Suprapubic skin (tissue), 4 donors: ENCODE data around the gene TMEM135. TPM values are rescaled to one million over a fixed set of nuclear protein-coding genes. Genes with fewer than 3 reads are reported as not detected.

Experiments used
- DNase-seq, 2 donors: peaks; one replicate each; pipeline ENCODE4 v3.0.0-alpha.2; 2019; ENCODE audit warnings: low spot score in 2 of 2
- H3K27ac ChIP-seq: fragments of 200-600 bp; sonication (generic); one replicate; pipeline ENCODE4 v1.5.1; 2019
- H3K27me3 ChIP-seq: fragments of 200-600 bp; sonication (generic); one replicate; pipeline ENCODE4 v1.5.1; 2019
- H3K36me3 ChIP-seq: fragments of 200-600 bp; sonication (generic); one replicate; pipeline ENCODE4 v1.5.1; 2019
- H3K4me1 ChIP-seq: fragments of 200-600 bp; sonication (generic); one replicate; pipeline ENCODE4 v1.5.1; 2019
- H3K4me3 ChIP-seq: fragments of 200-600 bp; sonication (generic); one replicate; pipeline ENCODE4 v1.5.1; 2019; ENCODE audit warnings: mild to moderate bottlenecking
- H3K9me3 ChIP-seq: fragments of 200-600 bp; sonication (generic); one replicate; pipeline ENCODE4 v1.5.1; 2019
- EP300 ChIP-seq: sonication (generic); formaldehyde crosslinking; IDR thresholded peaks from one replicate; pipeline ENCODE4 v1.6.1; 2017; ENCODE audit warnings: antibody characterized with exemption
- POLR2A ChIP-seq, 2 donors: fragments of 450-650 bp; IDR thresholded peaks; one replicate each; pipeline ENCODE4 v1.6.1; 2017; ENCODE audit warnings: antibody characterized with exemption in 2 of 2, mild to moderate bottlenecking in 2 of 2, moderate library complexity in 2 of 2
- POLR2AphosphoS5 ChIP-seq, 3 donors: sonication (generic); formaldehyde crosslinking; IDR thresholded peaks; one replicate each; pipeline ENCODE4 v1.6.1; 2017; ENCODE audit warnings: antibody characterized with exemption in 3 of 3
- WGBS: methylation state at CpG from one replicate; pipeline ENCODE4 v1.1.5; 2018; 5-methylcytosine and 5-hydroxymethylcytosine counted together
- total RNA-seq, 4 donors: library from RNA; depleted of rRNA; stranded (reverse); fragments of >200 nt; gene quantifications; one replicate each; pipeline ENCODE4 v1.1.0, GENCODE V29; 2016
- TF ChIP-seq, protein P1 (sequence below), 2 donors: fragments of 200-600 bp in 1 of 2; fragments of 450-650 bp in 1 of 2; sonication (generic) in 1 of 2; IDR thresholded peaks; one replicate each; pipeline ENCODE4 v1.5.1; 2016 to 2019; ENCODE audit warnings: antibody characterized with exemption in 2 of 2, mild to moderate bottlenecking in 1 of 2, moderate library complexity in 1 of 2

TMEM135 gene
- total RNA-seq, 4 donors from 2014 or later = 5.8 to 22.3 (median 11.0) TPM

DNA sequence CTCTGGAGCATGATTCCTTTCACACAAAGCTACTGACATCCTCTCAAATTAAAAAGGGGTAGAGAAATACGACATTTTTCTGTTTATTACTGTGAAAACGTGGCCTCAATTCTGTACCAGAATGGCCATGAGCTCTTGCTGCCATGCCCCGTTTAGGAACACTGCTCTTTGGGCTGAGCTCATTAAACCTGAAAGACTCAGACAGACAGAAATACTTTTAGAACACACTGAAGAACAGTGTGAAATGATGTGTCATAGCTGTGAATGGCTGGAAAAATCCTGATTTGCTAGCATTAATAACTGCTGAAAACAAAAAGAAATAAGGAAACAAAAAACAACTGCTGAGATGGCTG lies 32.2 kb upstream of the TMEM135 start:
- Histone ChIP-seq H3K27ac (no peak overlapping the region), H3K27me3 (no peaks in the 10 kb centered on the region), H3K36me3 (no peaks in the 10 kb centered on the region), H3K9me3 (no peaks in the 10 kb centered on the region), H3K4me3 (no peak overlapping the region), H3K4me1 (no peaks in the 10 kb centered on the region)
- DNase-seq = no peak
- TF ChIP-seq POLR2AphosphoS5 (IDR thresholded peaks at IDR 0.05) = no peak
- TF ChIP-seq EP300 = no peak
- TF ChIP-seq, protein P1, sequence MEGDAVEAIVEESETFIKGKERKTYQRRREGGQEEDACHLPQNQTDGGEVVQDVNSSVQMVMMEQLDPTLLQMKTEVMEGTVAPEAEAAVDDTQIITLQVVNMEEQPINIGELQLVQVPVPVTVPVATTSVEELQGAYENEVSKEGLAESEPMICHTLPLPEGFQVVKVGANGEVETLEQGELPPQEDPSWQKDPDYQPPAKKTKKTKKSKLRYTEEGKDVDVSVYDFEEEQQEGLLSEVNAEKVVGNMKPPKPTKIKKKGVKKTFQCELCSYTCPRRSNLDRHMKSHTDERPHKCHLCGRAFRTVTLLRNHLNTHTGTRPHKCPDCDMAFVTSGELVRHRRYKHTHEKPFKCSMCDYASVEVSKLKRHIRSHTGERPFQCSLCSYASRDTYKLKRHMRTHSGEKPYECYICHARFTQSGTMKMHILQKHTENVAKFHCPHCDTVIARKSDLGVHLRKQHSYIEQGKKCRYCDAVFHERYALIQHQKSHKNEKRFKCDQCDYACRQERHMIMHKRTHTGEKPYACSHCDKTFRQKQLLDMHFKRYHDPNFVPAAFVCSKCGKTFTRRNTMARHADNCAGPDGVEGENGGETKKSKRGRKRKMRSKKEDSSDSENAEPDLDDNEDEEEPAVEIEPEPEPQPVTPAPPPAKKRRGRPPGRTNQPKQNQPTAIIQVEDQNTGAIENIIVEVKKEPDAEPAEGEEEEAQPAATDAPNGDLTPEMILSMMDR (IDR thresholded peaks at IDR 0.05) = no peak
- no peak for TF ChIP-seq POLR2A (IDR thresholded peaks at IDR 0.05)
- WGBS = 63% methylated on average over 3 of the region's 3 CpGs

DNA sequence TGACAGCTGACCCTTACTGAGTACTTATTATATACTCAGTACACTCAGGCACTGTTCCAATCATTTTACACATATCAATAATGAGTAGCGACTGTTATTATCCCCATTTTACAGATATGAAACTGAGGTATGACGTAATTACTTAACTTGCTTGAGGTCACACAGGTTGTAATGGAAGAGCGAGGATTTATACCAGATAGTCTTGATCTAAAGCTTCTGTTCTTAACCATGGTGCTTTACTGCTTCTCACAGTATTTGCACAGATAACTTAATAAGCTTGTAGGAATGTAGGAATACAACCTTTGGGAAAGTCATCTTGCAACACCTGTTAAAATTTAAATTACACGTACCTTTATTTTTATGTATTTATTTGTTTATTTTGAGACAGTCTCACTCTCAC lies 31.7 kb upstream of the TMEM135 start:
- H3K4me1 ChIP-seq = no peaks in the 10 kb centered on the region
- TF ChIP-seq, protein P1 (IDR thresholded peaks at IDR 0.05) = no peak
- TF ChIP-seq POLR2AphosphoS5 (IDR thresholded peaks at IDR 0.05) = no peak
- TF ChIP-seq POLR2A (IDR thresholded peaks at IDR 0.05) = no peak
- no peak for TF ChIP-seq EP300
- H3K9me3 ChIP-seq = no peaks in the 10 kb centered on the region
- no peaks in the 10 kb centered on the region for H3K36me3 ChIP-seq
- 89% methylated on average over 4 of the region's 4 CpGs for WGBS
- H3K4me3 ChIP-seq = no peak overlapping the region
- H3K27ac ChIP-seq = no peak overlapping the region
- H3K27me3 ChIP-seq = no peaks in the 10 kb centered on the region
- no peak for DNase-seq

DNA sequence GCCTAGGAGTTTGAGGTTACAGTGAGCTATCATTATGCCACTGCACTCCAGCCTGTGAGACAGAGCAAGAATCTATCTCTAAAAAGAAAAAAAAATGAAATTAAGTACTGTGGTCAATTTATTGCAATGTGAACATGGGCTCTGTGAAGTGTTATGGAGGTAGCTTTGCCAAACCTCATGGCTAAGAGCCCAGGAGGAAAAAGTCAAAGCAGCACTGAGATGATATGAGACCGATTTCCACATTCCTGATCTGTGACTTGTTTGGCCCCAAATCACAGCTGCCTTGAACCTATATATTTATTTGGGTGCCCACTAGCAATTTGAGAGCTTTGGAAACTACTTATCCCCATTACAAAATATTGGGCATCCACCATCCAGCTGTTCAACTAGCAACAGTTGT lies 29.8 kb upstream of the TMEM135 start:
- TF ChIP-seq, protein P1 (IDR thresholded peaks at IDR 0.05) = no peak
- TF ChIP-seq POLR2A (IDR thresholded peaks at IDR 0.05) = no peak
- TF ChIP-seq POLR2AphosphoS5 (IDR thresholded peaks at IDR 0.05) = no peak
- TF ChIP-seq EP300 = no peak
- no peak overlapping the region for H3K27ac ChIP-seq
- H3K4me1 ChIP-seq = no peaks in the 10 kb centered on the region
- no peaks in the 10 kb centered on the region for H3K9me3 ChIP-seq
- 28% methylated on average over 1 of the region's 1 CpG for WGBS
- no peaks in the 10 kb centered on the region for H3K27me3 ChIP-seq
- H3K36me3 ChIP-seq = no peaks in the 10 kb centered on the region
- DNase-seq = no peak
- no peak overlapping the region for H3K4me3 ChIP-seq

DNA sequence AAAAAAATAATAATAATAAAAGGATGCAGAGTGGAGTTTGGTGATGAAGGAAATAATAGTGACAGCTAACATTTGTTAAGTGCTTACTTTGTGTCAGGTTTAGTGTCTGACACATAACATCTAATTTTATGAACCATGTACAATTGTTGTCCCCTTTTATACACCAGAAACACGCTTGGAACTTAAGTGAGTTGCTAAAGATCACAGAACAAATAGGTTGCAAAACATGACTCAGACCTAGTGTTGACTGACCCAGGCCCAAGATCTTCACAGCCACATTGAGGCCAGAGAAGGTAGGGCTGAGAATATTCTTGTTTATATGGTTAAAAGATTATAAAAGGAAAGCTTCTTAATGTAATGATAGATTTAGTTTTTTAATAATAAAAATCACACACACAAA lies 25.6 kb upstream of the TMEM135 start:
- no peak for DNase-seq
- H3K36me3 ChIP-seq = no peaks in the 10 kb centered on the region
- H3K9me3 ChIP-seq = no peaks in the 10 kb centered on the region
- no peaks in the 10 kb centered on the region for H3K4me1 ChIP-seq
- H3K27ac ChIP-seq = no peak overlapping the region
- TF ChIP-seq EP300 (no peak), POLR2A (IDR thresholded peaks at IDR 0.05) (no peak), POLR2AphosphoS5 (IDR thresholded peaks at IDR 0.05) (no peak)
- TF ChIP-seq, protein P1 (IDR thresholded peaks at IDR 0.05) = no peak
- H3K4me3 ChIP-seq = no peak overlapping the region
- H3K27me3 ChIP-seq = no peaks in the 10 kb centered on the region
- 84% methylated on average over 1 of the region's 1 CpG for WGBS

DNA sequence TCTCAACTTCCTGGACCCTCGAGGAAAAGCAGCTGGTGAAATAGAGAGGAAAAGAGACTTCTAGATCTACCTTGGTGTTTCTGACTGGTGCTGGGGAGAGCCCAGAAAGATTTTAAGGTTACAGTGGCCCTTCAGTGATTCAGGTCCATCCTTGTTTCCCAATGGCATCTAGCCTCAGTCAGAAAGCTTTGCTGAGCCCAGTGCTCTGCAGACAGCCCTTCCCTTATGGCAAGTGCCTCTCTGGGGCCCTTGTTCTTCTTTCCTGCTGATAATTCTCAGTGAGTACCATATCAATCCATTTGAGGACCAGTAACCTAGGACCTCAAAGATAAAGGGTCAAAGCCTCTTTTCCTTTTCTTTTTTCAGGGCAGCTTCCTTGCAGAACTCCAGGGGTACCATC lies 25.1 kb upstream of the TMEM135 start:
- TF ChIP-seq, protein P1 (IDR thresholded peaks at IDR 0.05) = no peak
- TF ChIP-seq POLR2AphosphoS5 (IDR thresholded peaks at IDR 0.05) (no peak), EP300 (no peak), POLR2A (IDR thresholded peaks at IDR 0.05) (no peak)
- Histone ChIP-seq H3K9me3 (no peaks in the 10 kb centered on the region), H3K27me3 (no peaks in the 10 kb centered on the region), H3K36me3 (no peaks in the 10 kb centered on the region), H3K27ac (no peak overlapping the region), H3K4me1 (no peaks in the 10 kb centered on the region), H3K4me3 (no peak overlapping the region)
- DNase-seq = no peak
- 36% methylated on average over 1 of the region's 1 CpG for WGBS
